Fibroblast of peridontal ligament (primary cell): ENCODE results near the gene DCX.

Experiments used
- DNase-seq: peaks from one replicate; pipeline ENCODE4 v3.0.0-alpha.2; 2010; ENCODE audit errors: extremely low read depth

Gene DCX

DNA sequence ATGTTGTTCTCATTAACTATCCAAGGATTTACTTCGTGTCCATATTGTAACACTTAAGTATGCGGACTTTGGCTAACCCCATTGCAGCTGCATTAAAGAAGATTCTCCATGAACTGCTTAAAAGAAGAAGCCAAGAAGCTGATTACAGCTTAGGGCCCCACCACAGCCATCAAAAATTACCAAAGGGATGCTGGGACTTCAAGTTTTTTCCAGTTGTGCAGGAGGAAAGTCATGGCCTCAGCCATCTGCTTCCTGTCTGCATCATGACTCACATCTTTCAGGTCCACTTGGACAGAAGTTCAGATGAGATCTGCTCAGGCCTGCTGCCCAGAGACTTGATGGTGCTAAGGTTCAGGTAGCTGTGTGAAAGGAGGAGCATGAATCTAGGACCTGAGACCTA, 102.9 kb downstream of the DCX start:
- no peak for DNase-seq

DNA sequence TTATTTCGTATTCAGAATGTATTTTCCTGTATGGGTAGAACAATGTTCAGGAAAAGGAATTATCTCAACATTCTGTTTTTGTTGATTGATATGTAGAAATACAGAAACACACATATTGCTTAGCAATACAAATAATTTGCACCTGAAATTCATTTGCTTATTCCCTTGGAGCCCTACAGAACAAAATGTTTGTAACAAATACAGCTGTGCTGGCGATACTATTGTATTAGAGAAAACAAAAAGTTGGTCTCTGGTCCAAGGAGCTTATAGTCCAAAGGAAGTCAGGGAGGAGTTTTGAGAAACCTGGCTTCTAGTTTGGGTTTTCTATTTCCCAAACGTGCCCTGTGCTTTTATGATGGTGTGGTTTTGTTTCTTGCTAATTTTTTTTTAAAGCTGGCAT, 104.0 kb downstream of the DCX start:
- no peak for DNase-seq

DNA sequence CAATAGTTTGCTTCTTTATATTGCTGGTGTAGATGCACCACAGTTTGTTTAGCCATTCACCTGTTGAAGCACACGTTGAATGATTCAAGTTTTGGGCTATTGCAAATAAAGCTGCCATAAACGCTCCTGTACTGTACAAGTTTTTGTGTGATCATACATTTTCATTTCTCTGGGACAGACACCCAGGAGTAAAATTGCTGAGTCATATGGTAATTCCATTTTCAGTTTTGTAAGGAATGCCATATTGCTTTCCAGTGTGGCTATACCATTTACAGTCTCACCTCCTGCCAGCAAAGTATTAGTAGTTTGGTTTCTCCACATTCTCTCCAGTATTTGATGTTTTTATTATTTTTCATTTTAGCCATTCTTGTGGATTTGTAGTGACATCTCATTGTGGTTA, 109.7 kb downstream of the DCX start:
- DNase-seq = no peak

DNA sequence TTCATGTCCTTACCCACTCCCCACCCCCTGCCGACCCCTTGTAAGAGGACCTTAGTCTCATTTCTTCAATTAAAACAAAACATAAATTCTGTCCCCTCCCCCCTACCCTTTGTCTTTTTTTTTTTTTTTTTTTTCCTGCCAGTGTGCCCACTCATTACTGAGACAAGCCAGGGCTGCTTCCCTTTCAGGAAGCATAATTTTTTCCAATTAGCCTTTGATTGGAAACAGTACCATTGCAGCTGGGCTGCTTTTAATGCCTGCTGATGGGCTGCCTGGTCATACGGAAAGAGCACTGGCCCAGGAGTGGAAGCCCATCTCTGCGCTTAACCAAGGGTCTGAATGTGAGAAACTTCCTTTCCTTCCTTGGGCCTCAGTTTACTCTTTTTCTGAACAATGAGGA, 123.2 kb downstream of the DCX start:
- DNase-seq = no peak

DNA sequence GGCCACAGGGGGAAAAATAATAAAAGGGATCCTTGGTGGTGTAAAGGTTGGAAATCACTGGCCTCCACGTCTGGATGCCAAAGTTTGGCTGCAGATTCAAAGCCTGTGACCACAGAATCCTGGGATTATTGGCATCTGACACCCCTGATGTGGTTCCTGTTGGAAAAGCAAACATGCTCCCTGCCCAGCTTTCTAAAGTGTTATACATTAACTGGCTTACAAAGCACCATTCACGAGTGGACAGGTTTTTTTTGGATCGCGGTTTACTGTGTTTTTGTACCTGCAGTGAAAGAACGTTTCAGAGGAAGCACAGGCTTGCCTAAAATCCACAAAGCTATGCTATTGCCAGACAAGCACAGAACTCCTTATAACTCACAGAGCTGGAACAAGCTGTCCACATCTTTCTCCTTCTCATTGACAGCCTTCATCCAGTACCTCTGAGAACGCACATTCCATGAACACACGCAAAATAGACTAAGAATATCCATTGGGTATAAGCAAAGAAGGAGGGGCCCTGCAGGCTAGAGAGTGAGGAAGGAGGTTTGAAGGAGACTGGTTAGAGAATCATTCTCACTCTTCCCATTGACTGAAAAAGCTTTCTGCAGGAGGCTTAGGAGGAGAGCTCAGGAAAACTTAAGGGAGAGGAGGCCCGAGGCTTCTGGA, 127.2 kb downstream of the DCX start:
- no peak for DNase-seq

DNA sequence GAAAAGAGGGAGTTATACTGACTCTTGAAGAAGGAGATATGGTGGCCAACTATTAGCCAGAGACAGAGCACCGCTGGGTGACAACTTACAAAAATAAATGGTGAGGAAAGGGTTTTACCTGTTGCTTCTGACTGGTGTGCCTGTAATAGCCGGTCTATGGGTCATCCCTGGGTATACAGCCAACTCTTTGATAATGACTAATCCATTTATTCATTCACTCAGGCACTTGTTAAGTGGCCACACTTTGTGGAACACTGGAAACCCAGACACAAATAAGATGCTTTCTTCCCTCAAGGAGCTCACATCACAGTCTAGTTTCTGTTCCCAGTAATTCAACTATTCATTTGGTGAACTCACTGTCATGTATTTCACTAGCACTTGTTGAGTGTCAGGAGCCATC, 128.5 kb downstream of the DCX start:
- DNase-seq = no peak

DNA sequence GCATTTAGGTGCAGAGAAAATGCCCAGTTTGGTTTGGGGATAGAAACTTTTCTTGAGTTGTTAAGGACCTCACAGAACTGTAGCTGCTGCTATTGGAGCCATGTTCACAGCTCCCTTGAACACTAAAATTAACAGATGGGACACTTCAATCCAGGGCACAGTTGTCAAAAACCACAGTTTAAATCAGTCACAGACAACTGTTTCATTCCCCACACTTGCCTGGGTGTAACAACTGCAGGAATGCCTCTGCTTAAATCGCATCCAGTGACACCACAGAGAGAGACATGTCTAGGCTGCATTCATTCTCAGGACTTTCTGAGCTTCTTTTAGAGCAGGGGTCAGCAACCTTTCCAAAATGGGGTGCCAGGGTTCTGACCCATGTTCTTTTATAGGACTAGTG, 129.0 kb downstream of the DCX start:
- DNase-seq = no peak

DNA sequence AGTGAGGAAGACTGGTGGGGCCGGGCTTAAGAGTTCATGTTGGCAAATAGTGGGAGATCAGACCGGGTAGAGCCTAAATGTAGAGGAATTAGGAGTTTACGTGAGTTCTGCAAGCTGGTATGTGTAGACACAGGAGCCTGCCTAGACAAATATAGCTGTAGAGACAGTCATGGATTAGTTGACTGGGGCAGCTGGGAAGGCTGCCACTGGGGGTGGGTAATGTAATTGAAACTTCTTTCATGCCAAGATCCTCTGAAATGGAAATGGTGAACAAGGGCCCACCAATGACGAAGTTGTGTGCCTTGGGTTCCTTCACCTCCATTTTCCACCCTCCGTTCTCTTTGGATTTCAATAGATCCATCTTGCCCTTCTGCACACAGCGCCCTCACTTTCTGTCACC, 129.9 kb downstream of the DCX start:
- DNase-seq = no peak

DNA sequence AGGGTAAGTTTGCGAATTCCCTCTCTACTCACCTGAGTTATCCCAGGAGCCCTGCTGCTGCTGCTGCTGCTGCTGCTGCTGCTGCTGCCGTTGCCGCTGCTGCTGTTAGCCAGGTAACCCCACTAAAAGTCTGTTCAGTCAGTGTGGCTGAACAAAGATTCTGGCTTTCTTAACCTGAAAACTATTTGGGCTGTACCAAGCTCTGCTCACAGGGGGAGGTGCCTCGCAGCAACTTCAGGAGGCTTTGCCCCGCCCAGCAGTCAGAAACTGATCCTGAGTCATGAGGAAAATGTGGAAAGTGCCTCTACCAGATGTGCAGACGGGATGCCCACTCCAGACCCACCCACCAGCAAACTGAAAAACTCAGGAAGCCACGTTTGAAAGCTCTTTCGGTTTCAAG, 141.7 kb downstream of the DCX start, which contains the start of gene CAPN6:
Gene CAPN6 (minus strand): TSS at position 145 of the 400 bp plus-strand sequence. CDS start 6,547 bp downstream, outside the sequence.
- no peak for DNase-seq

DNA sequence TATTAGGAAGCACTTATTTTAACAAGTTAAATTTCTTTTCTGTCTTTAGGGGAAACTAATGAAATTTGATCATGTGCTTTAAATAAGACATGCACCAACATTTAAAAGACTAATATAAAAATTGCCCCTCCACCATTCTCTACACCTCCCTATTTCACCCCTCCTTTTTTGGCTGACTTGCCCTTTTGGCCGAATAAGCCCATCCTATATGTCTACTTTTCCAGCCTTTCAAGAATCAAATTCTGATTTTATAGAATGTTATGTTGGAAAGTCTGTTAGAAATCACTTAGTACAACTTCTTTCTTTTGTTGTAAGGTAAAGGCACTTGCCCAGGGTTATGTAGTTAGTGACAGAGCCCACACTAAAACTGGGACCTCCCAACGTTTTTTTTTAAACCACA, 143.5 kb downstream of the DCX start:
- no peak for DNase-seq

DNA sequence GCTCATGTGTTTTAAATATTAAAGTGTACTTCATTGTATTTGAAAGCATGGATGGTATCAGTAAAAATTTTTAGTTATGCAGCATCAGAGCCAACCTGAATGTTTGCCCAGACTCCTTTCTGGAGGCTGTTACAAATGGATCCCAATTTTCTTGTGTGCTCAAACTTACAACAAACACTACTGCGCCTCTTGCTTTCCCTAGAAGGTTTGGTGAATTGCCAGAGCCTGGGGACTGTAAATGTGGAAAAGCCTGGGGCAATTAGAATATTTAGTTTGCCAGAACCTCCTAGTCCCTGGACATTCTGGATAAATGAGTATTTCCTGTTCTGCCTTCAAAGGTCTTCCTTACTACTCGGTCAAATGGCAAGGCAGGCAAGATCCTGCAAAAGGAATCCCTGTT, 146.5 kb downstream of the DCX start:
- DNase-seq = no peak

DNA sequence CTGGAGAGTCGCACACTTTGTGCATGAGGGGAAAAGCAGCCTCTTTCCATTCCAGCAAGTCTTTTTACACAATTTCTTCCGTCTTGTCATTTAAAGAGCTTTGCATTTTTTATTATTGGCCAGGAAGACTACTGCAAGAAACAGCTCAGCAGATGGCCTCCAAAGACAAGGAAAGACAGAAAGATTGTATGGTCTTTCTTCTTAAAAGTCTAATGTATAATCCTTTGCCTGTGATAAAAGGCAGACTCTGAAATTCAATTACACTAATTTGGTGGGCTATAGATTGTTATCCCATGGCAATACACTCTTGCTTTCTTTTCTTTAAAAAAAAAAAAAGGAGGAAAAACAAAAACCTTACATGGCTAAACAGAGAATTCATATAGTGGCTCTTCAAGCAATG, 147.6 kb downstream of the DCX start:
- DNase-seq = no peak

DNA sequence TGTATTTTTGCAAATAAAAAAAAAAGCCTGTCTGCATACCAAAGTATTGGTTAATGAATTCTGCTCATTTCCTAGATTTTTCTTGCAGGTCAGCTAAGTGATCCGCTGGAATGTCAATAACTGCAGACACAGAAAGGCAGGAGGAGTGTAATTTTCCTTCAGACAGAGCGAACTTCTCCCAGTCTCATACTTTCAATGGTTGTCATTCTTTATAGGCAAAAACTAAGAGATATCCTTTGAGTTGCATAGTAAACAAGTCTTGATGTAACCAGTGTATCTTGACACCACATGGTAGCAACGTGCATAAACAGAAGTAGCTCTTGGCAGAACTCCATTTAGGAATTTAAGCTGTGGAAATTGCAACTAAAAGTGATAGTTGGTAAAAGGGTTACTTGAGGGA, 149.9 kb downstream of the DCX start:
- no peak for DNase-seq

DNA sequence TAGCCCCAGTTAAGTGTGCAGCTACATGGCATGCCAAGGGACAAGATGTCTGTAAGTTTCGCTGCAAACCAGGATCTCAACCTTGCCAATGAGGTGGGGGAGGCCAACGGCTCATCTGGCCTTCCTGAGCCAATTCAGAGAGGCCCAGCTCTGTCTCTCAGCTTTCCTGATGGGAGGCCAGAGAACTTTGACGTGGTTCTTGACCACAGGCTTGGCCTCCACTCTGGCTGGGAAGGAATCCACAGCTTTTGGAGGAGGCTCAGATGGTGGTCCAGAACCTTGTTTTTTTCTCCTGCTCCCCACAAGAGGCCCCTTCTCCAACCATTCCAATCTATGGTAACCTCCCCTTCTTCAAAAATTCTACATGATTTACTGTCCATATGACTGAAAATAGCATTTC, 151.5 kb downstream of the DCX start:
- no peak for DNase-seq

DNA sequence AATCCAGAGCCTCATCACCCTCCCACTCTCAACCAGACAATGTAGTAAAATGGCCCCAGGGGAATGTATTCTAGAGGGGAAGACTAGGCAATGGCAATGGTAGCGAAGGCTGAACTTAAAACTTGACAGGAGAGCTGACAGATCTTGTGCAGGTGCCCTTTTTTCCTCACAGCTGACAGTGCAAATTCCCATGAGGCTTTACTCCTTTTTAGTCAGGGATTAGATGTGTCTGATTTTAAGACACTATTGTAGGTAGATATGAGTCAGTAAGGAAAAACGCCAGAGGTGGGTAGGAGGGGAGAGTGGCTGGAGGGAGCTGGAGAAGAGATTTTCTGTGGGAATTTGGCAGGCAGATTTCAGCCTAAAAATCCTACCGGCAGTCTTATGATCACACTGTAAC, 152.4 kb downstream of the DCX start:
- DNase-seq = no peak

DNA sequence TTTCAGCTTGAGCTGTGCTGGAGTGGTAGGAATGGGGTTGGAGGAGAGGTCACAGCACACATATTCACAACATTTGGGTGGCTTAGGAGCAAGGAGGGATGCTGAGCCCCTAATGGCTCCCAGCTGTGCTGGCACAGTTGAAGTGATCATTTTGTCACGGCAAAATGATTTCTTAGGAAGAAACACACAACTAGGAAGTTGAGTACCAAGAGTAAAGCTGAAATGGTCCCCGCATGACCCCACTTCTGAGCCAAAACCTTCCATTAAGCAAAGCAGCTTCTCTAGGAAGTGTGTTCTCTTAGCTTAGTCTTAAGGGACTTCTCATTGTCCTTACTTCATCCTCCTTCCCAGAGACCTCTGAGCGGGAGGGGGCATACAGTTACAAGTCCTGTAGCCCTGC, 154.3 kb downstream of the DCX start:
- no peak for DNase-seq

DNA sequence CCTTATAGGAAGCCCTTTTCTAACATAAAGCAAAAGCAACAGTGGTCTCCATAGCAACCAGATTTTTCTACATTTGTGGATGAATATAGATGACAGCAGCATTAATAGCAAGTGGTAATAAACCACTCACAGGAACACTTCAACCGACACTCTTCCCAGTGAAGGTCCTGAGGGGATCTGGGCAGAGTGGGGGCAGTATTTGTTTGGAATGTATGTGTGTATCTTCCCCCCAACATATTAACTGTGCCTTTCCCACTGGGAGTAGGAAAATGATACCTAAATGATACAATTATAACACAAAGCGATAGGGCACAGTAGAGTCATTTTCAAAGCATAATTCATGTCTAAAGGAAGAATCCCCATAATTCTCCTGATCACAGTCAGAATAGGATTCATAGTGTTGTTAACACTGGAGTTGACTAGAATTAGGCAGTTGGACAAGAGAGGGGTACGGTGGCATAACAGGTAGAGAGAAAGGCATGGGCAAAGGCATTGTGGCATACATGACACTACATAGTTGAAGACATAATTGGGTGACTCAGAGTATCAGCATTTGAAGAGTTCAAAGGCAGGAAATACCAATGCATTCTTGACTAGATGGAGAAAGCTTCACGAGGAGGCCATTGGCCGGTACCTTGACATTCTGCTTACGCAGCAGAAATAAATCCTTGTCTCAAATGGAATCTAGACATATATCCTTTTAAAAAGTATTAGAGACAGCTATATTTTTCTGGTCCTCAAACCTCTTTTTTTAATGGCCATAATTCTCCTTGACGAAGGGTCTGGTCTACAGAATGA, 156.9 kb downstream of the DCX start:
- DNase-seq = no peak

DNA sequence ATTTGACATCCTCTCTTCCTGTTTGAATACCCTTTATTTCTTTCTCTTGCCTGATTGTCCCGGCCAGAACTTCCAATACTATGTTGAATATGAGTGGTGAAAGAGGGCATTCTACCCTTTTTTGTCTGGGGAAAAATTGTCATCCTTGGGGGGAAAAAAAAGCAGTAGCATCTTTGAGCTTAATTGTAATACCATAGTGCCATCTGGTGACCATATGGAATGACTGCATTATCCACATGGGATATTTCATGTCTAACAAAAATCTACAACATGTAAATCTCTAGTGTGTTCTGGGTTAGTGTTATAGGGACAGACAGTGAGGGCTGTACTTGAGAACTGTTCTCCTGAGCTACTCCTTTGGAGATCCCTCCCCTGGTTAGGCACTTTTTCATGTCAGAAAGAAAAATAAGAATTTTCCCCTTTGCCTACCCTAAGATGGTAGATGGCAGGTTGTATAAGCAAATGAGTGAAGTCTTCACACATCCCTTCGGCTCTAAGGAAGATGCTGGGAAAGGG, 167.7 kb downstream of the DCX start:
- DNase-seq = peak; percentile 3
